Heart right ventricle (tissue), 16 donors: ENCODE results near the gene BNIP2. TPM values are rescaled to one million over a fixed set of nuclear protein-coding genes. Genes with fewer than 3 reads are reported as not detected.
A peak's percentile ranks its signal among the peaks of the same experiment; 100 is the strongest.

ENCODE experiments used
- ATAC-seq, 8 donors: fragments of 200-7000 bp; cut with Tn5 transposase; one replicate each; pipeline ENCODE4 v1.9.1; 2020; ENCODE audit warnings: mild to moderate bottlenecking in 8 of 8, moderate library complexity in 8 of 8, moderate number of reproducible peaks in 1 of 8
- DNase-seq, 2 donors: peaks; one replicate each; pipeline ENCODE4 v3.0.0-alpha.2; 2020
- H3K27ac ChIP-seq, 10 donors: fragments of 200-600 bp; sonication (generic) in 2 of 10; one replicate each; pipeline versions ENCODE4 v1.5.0 to v1.8.0; 2020 to 2022; ENCODE audit warnings: mild to moderate bottlenecking in 3 of 10
- H3K27me3 ChIP-seq, 7 donors: fragments of 200-600 bp; one replicate each; pipeline ENCODE4 v1.8.0; 2021 to 2022; ENCODE audit warnings: mild to moderate bottlenecking in 2 of 7
- H3K36me3 ChIP-seq, 9 donors: fragments of 200-600 bp; sonication (generic) in 1 of 9; one replicate each; pipeline versions ENCODE4 v1.5.0 to v1.8.0; 2020 to 2022; ENCODE audit warnings: mild to moderate bottlenecking in 2 of 9
- H3K4me1 ChIP-seq, 9 donors: fragments of 200-600 bp; sonication (generic) in 1 of 9; one replicate each; pipeline versions ENCODE4 v1.5.0 to v1.8.0; 2020 to 2022; ENCODE audit warnings: mild to moderate bottlenecking in 4 of 9
- H3K4me3 ChIP-seq, 10 donors: fragments of 200-600 bp; sonication (generic) in 2 of 10; one replicate each; pipeline versions ENCODE4 v1.5.0 to v1.8.0; 2020 to 2022; ENCODE audit warnings: mild to moderate bottlenecking in 7 of 10, moderate library complexity in 2 of 10
- H3K9me3 ChIP-seq, 11 donors: fragments of 200-600 bp in 10 of 11; sonication (generic) in 2 of 11; one replicate each; pipeline versions ENCODE4 v1.5.0 to v1.8.0; 2013 to 2022; ENCODE audit warnings: mild to moderate bottlenecking in 2 of 11, control low read depth in 1 of 11, moderate library complexity in 1 of 11
- CTCF ChIP-seq, 9 donors: fragments of 200-600 bp; sonication (generic) in 2 of 9; IDR thresholded peaks; one replicate each; pipeline versions ENCODE4 v1.5.0 to v1.8.0; 2021 to 2022; ENCODE audit warnings: antibody characterized with exemption in 9 of 9, mild to moderate bottlenecking in 5 of 9, moderate library complexity in 1 of 9
- WGBS, 2 donors: extraction: QIAGEN DNeasy Blood & Tissue Kit; methylation state at CpG; one replicate each; pipeline ENCODE4 v1.1.7; 2013; ENCODE audit warnings: inconsistent platforms in 1 of 2; 5-methylcytosine and 5-hydroxymethylcytosine counted together
- intact Hi-C, 10 donors: fragments of 100-400 bp; cut with DNase I; formaldehyde crosslinking; loops; one replicate each; pipeline versions ENCODE4 v1.11.1 to v1.14.2; 2022
- polyA plus RNA-seq, 2 donors: library from polyadenylated mRNA; stranded (reverse); fragments of 200-250 nt; gene quantifications; one replicate each; pipeline ENCODE4 v1.2.3, GENCODE V29; 2013
- total RNA-seq, 10 donors: library from RNA; stranded (reverse); fragmentation: NEBNext Ultra II Directional in 3 of 10; extraction: Animal tissue kit (Norgen Biotek cat#: 25700) in 3 of 10; gene quantifications; one replicate each; pipeline versions ENCODE4 v1.2.1 to v1.2.4, GENCODE V29; 2021 to 2023
- donor health status: Arrhythmogenic right ventricular cardiomyopathy.
- donor health status: ischemic (EF 13 %, LVEDD 7.1; RV severe dilation, severe dysfunction).
- donor health status: healthy with polysubstance abuse.
- donor health status: DM: no; HTN: yes; CAD: no.
- donor health status: DM: no; HTN: no; CAD: no.
- donor health status: ischemic (EF 25% LVEDD 6.9; RV normal size, moderate dysfunction).
- donor health status: ischemic (EF 25% LVEDD 5.7; RV mildly dilated, moderate dysfunction).
- donor health status: healthy.
- donor health status: DM: yes; HTN: yes; CAD: no.
- donor health status: Ischemic cardiomyopathy.
- donor health status: ischemic (EF 35%, LVEDD 5.7; RV mildly dilated, moderate dysfunction).
- donor health status: nonischemic (EF 11% LVEDD 7.7; RV severe dilation, severe dysfunction).
- donor health status: DM: yes; HTN: yes; CAD: no.
- donor health status: PGD.
- donor health status: ischemic (EF 29% LVEDD 5.4; RV normal size, mild dysfunction).
- donor health status: nonischemic (EF 23%, LVEDD 6.1; RV moderate dilation, normal function).

BNIP2 gene
- total and polyA plus RNA-seq, 12 donors = 28.3 to 96.6 (median 78.3) TPM

GRCh38 chr15:59687836-59688235 lies 1.3 kb downstream of the BNIP2 start:
- ATAC-seq (no peak), DNase-seq (no peak)
- peak overlapping the region; percentile 72 to 99 (median 90) for H3K4me3 ChIP-seq
- intact Hi-C loops = loop anchor here in 1 of 10 donors (2.0 to 10.0 kb wide), 2 partner anchors 31 to 757 kb away; partner anchors contain the start of gene GTF2A2
- H3K9me3 ChIP-seq = no peaks in the 10 kb centered on the region
- H3K27me3 ChIP-seq = no peaks in the 10 kb centered on the region
- H3K4me1 ChIP-seq = peaks cover 0 to 61% (median 38%) of the 10 kb centered on the region in 9 donors
- TF ChIP-seq CTCF (IDR thresholded peaks at IDR 0.05) = no peak
- H3K27ac ChIP-seq = peak overlapping the region in 9 of 10 donors; percentile 95 to 99 (median 99)
- WGBS, 2 donors = 13 to 14% methylated on average over 5 of the region's 5 CpGs
- H3K36me3 ChIP-seq = peaks cover 0 to 23% (median 0%) of the 10 kb centered on the region in 9 donors

- WGBS, 2 donors = 77 to 81% methylated on average over 7 of the region's 7 CpGs
- DNase-seq (no peak), ATAC-seq (no peak)
- peak overlapping the region in 5 of 10 donors; percentile 4 to 99 (median 15) for H3K27ac ChIP-seq
- H3K4me3 ChIP-seq = peak overlapping the region in 1 of 10 donors; percentile 95
- H3K27me3 ChIP-seq = no peaks in the 10 kb centered on the region
- peaks cover 0 to 61% (median 38%) of the 10 kb centered on the region in 9 donors for H3K4me1 ChIP-seq
- no peak for TF ChIP-seq CTCF (IDR thresholded peaks at IDR 0.05)
- peaks cover 0 to 37% (median 7%) of the 10 kb centered on the region in 9 donors for H3K36me3 ChIP-seq
- intact Hi-C loops = loop anchor here in 1 of 10 donors (10.0 kb wide), 1 partner anchor 758 kb away; no protein-coding TSS in a partner anchor
- H3K9me3 ChIP-seq = no peaks in the 10 kb centered on the region
Observed at GRCh38 chr15:59686389-59686788, 2.7 kb downstream of the BNIP2 start.

GRCh38 chr15:59685737-59686297 lies 3.3 kb downstream of the BNIP2 start:
- intact Hi-C loops = loop anchor here in 1 of 10 donors (10.0 kb wide), 1 partner anchor 759 kb away; no protein-coding TSS in a partner anchor
- Histone ChIP-seq H3K4me1 (peaks cover 0 to 55% (median 38%) of the 10 kb centered on the region in 9 donors), H3K4me3 (peak overlapping the region in 1 of 10 donors; percentile 95), H3K27ac (peak overlapping the region in 5 of 10 donors; percentile 4 to 99 (median 17)), H3K36me3 (peaks cover 0 to 42% (median 12%) of the 10 kb centered on the region in 9 donors), H3K9me3 (no peaks in the 10 kb centered on the region), H3K27me3 (no peaks in the 10 kb centered on the region)
- ATAC-seq = no peak
- TF ChIP-seq CTCF (IDR thresholded peaks at IDR 0.05) = no peak
- 16 to 37% methylated on average over 1 of the region's 1 CpG for WGBS, 2 donors
- no peak for DNase-seq

- Histone ChIP-seq H3K36me3 (peaks cover 0 to 79% (median 53%) of the 10 kb centered on the region in 9 donors), H3K4me1 (peaks cover 0 to 23% (median 11%) of the 10 kb centered on the region in 9 donors), H3K27ac (no peak overlapping the region), H3K4me3 (no peak overlapping the region), H3K27me3 (no peaks in the 10 kb centered on the region), H3K9me3 (no peaks in the 10 kb centered on the region)
- intact Hi-C loops = loop anchor here in 1 of 10 donors (10.0 kb wide), 1 partner anchor 764 kb away; no protein-coding TSS in a partner anchor
- WGBS, 2 donors = 95 to 97% methylated on average over 4 of the region's 5 CpGs
- TF ChIP-seq CTCF (IDR thresholded peaks at IDR 0.05) = no peak
- DNase-seq (no peak), ATAC-seq (no peak)
Observed at GRCh38 chr15:59680870-59681269, 8.2 kb downstream of the BNIP2 start.
